IPS-11a (cell line): ENCODE measurements around the gene TRIO.

Experiments used
- H3K4me3 ChIP-seq: one replicate; pipeline ENCODE4 v1.5.1; 2013; ENCODE audit warnings: low read depth, low read length, control low read depth

The TRIO gene

DNA sequence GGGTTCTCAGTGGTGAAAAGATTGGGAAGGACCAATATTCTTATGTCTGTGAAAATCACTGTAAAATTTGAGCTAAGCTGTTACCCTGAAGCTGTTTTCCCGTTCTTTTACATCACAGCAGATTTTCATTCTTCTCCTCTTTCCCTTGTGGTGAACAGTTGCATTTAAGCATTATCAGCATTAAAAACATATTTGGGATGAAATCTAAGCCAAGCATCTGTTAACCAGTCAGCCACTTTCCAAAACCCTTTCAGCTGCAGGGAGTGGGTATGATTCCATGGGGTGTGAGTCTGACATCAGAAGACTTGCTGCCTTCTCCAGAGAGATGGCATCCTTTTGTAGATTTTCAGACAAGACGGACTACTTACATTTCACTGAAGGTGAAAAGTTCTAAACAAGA is 97.2 kb downstream of the TRIO start:
- H3K4me3 ChIP-seq, result no peak overlapping the region

DNA sequence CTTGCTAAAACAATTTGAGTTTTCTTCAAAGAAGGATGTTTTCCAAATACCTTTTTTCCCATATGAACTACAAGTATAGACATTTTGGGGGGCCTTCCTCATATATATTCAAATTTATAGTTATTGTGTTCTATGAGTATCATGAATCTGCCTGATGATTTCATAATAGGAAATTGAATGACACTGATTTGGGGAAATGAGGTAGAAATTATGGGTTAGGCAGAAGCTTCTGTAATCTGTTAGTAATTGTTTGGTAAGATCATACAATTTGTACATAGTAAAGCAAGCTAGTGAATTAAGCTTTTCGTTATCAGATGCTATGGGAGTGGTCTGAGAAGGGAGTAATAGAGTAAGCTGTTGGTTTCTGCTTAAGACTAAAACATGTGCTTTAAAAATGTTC is 98.0 kb downstream of the TRIO start:
- H3K4me3 ChIP-seq, result no peak overlapping the region

DNA sequence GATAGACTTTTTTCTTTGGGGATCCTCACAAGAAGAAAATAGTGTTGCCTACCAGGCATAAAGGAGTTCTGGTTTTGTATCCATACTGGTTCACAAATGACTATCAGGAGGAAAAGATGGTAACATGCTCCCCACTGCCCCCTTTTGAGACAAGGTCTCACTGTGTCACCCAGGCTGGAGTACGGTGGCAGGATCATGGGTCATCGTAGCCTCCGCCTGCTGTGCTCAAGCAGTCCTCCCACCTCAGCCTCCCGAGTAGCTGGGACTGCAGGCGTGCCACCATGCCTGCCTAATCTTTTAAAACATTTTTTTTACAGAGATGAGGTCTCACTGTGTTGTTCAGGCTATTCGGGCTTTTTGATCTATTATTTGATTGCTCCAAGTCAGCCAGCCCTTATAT is 99.3 kb downstream of the TRIO start:
- no peak overlapping the region for H3K4me3 ChIP-seq

DNA sequence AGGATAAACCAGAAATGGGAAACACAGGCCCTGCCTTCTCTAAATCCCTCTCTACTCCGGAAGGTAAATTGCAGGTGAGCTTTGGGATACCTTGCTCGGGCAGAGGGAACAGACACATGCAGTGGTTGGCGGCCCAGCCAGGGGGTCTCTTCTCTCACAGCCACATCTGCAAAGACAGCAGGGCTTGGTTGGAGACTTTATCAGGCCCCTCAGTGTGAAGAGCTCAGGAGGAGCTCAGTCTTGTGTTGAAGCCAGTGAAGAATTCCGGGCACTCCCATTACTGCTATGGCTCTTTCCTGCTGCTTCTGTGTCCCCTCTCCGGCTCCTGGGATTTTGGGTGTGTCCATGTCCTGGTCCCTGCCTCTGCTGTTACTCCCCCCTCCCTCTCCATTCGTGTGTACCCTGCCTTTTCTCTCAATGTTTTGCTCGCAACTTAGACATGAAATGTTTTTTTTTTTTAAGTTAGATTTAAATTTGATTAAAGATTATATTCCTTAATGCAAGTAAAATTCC is 99.8 kb downstream of the TRIO start:
- H3K4me3 ChIP-seq, result no peak overlapping the region

DNA sequence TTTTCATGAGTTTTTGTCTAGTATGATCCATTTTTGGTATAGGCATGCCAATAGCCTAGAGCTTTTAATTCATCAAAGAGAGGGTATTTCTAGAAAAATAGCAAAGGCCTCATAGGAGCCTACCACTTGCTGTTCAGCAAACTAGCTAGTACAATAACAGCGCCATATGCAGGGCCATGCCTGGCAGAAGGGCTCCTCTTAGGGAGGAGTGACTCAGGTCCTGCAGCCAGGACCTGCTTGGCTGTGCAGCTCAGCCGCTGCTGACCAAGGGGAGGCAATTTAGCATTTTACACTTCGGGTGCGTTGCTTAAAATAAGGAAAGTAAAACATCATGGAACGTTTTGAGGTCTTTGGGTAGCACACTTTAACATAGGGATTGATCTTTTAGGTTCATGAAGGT is 100.6 kb downstream of the TRIO start:
- H3K4me3 ChIP-seq, result no peak overlapping the region

DNA sequence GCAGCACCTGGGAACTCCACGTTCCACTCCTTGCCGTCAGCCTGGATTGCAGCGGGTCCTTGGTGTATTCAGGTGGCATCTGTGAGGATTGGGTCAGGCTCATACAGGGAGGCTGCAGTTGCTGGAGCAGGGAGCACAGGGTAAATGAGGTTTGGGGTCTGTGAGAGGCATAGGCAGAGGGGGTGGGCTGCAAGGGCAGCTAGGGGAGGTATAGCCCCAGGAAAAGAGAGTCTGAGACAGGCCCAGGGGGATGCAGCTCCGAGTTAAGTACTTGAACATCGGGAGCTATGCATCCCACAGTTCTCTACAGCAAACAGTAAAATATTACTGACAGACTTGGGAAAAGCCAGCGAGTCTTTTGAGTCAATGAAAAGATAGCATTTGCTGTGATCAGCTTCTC is 101.6 kb downstream of the TRIO start:
- no peak overlapping the region for H3K4me3 ChIP-seq

DNA sequence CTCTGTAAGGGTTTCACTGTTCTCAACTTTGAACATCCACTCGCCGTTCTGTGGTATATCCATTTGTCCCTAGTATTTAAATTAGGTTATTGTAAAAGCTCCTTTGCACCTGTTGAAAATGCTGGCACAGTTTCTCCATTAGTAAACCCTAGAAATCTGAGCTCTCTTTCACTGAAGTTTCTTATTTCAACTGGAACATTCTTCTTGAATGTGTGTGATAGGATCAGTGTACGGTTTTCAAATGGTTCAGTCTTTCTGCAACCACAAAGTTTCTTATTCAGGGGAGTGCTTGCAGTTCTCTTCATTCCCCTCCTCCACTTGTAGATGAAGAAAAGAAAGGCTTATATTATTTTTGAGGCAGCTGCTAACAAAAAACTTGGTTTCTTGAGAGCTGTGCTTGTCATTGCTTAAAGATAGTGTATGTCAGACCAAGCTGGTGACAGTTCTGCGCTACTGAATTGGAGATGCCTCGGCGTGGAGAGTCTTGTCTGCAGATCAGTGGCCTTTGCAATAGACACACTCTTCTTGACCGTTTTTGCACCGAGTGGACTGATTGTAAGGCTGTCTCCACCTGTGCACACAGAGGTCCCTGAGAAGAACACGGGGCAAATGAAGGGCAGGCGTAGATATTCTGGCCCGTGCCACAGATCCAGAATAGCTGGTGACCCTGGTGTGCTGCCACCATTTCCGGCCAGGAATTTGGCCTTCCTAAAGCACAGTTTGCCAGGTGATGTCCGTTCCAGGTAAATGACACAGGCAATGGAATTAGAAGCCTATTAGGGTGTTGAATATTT is 102.2 kb downstream of the TRIO start:
- H3K4me3 ChIP-seq, result no peak overlapping the region

DNA sequence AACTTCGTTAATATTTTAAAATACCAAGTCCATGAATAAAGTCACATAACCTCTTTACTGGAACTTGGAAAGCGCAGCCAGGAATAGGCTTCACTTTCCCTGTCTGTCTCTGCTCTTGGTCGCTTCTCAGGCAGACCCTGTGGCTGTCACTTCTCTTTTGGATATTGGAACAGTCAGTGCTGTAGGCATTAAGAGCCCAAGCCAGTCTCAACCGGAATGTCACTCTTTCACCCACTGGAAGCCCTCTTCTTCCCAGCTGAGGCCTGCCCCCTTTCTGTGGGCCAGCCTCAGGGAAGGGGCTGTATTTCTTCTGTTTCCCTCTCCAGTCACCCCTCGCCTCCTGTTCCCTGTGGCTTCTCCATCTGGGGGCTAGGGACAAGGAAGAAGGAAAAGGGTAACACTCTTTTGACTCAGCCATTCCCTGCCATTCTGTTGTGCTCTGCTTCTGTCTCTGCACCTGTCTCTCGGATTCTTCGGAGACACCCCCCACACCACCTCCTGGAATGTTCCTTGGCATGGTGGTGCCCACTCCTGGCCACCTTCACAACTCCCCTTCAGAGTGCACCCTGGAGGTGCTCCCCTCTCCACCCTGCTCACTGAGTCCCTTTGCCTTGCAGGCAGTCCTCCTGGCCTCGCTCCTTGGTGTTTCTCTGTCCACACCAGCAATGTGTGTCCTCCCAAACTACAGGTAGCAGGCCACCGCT is 103.4 kb downstream of the TRIO start:
- H3K4me3 ChIP-seq, result no peak overlapping the region

DNA sequence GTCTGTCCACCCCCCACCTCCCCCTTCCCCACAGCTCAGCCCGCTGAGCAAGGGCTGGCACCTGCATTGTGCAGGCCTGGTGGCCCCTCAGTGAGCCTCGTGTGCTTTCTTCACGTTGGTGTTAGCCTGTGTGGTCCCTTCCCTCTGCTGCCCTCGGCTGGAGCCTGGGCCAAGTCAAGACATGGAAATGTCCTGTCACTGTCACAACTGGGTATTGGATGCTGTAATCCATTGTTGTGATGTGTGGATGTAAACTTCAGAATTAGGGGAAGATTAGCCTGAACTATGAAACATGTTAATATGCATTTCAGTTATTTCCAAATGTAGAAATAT is 103.9 kb downstream of the TRIO start:
- no peak overlapping the region for H3K4me3 ChIP-seq

DNA sequence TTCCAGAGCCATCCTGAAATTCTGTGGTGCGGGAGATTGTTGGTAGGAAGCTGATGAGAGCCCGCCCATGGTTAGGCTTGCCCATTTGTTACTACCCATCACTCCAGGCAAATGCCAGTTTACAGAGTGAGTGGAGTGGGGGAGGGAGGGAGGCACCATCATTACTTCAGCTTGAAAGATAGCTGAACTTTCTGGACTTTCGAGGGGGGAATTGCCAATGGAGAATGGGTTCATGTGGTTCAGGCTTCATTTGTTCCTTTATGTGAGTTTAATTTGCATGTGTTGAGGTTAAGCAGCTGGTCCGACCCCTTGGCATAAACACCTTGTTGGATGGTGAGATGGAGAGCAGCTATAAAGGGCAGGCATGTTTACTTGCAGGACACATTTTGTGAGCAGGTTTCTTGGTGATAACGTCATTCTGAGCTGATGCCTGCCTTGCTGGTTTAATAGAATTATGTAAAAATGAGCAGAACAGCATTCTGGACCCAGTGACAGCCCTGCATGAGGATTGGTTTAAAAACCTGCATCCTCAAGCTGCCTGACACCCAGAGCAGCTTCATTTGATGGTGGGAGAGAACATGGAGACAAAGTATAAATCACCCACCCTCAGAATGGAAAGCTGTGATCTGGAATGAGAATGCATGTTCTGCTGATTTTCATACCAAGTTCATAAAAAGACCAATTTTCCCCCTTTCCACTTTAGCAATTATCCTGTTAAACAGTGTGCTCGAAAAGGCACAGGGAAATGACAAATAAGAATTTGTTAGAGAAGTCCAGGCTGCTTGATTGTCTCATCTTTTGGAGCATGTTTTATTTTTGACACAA is 106.3 kb downstream of the TRIO start:
- no peak overlapping the region for H3K4me3 ChIP-seq

DNA sequence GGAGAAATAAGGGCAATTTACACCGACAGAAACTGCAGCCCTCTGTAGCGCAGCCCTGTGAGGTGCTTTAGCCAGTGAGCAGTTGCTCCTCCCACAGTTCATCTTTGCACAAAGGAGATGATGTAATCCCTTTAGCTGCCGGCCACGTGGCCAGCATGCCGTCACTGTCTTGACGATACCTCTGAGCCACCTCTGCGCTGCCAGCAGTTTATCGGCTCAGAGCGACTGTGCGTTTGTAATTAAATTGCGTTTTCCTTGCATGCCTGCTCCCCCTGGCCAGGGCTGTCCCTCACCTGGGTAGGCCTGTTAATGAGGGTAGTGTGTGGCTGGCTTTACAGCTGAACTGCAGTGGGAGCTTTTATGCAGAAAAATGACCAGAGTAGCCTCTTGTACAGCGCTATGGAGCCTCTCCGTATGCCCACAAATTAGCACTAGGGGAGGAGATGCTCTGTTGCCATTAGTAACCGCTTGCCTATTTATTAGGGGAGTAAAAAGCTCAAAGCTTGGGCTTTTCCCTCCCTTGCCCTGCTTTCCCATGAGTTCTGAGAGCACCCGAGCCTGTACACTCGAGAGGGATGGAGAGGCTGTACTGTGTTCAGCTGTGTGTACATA is 107.0 kb downstream of the TRIO start:
- H3K4me3 ChIP-seq, result no peak overlapping the region

DNA sequence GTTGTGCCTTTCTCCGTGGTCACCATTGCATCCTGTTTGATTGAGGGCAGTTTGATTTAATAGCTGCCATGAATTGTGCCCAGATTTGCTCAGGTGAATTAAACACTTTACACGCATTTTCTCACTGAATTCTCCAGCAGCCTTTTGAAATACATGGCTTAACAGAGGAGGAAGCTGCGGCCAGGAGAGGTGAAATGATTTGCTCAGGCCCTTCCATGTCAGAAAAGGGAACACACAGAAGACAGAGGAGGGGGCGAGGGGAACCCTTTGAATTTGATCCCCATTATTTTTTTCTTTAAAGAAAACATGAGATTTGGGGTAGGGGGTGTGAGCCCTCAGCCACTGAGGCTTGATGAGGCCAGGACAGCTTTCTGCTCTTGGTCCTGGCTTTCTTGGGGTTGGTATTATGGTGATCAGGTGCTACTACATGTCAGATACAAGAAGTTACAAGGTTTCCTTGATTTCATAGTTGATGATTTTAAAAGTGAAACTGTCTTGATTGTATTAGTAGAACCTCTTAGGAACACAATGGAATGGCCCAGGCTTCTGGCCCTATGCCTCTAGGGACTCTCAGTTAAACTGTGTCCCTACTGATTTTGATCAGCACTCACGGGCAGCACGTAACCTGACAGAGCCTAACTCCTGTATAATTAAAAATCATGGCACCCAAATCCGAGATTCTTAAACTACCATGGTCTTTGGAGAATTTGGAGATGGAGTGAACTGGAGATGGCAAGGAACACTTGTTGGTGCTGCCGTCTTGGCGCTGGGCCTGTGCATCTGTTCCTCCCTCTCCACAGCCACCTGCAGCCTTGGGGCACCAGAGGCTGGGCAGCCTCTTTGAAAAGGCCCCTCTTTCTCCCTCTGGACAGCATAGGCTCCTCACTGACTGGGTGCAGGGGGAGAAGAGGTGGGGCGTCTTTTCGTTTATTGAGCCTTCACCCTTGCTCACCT is 107.9 kb downstream of the TRIO start:
- H3K4me3 ChIP-seq, result no peak overlapping the region

DNA sequence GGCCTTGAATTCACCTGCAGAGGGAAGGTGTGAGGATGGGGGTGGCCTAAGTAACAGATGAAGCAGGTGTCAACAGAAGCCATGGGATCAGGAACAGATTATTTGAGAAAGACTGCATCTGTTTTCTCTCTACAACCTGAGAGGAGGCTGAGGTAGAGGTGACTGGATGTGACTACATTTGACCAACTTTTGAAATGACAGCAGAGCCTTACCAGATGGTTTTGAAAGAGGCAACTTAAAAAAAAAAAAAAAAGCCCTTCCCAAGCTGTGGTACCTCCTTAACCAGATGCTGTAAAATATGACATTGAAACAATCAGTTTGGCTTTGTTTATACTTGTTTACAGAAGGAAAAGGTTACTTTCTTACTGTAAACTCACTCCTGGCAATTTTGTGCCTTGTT is 108.6 kb downstream of the TRIO start:
- H3K4me3 ChIP-seq, result no peak overlapping the region

DNA sequence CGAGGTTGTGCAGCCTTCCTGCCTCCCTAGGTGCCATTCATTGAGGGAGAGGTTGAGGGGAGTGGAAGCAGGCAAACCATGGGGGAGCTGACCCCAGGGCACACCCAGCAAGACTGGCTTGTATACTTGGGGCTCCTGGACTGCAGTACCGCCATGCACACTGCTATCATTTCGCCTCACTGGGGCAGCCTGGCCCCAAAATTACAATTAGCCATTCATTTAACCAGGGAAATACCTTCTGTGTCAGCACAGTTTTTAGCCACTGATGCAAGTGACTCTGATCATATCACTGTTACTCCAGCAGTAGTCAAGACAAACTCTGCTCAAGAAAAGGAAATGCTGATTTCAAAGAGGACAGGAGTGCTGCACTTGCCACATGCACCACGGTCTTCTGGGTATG is 109.7 kb downstream of the TRIO start:
- no peak overlapping the region for H3K4me3 ChIP-seq

DNA sequence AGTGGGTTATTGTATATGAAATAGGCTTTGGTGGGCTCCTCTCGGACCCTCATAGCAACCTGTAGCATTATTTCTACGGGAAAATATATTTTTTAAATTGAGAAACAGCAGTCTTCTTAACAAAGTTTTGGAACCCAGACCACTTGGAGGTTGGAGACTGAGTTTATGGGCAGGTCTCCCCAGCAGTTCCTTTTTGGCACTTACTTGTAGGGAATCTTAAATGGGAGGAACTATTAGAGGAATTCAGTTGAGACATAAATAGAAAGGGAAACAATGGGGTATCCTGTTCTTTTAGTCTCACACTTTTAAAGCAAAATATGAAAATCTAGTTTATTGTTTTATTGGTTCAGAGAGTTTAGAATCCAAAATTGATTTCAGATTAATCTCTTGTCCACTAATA is 111.5 kb downstream of the TRIO start:
- no peak overlapping the region for H3K4me3 ChIP-seq

DNA sequence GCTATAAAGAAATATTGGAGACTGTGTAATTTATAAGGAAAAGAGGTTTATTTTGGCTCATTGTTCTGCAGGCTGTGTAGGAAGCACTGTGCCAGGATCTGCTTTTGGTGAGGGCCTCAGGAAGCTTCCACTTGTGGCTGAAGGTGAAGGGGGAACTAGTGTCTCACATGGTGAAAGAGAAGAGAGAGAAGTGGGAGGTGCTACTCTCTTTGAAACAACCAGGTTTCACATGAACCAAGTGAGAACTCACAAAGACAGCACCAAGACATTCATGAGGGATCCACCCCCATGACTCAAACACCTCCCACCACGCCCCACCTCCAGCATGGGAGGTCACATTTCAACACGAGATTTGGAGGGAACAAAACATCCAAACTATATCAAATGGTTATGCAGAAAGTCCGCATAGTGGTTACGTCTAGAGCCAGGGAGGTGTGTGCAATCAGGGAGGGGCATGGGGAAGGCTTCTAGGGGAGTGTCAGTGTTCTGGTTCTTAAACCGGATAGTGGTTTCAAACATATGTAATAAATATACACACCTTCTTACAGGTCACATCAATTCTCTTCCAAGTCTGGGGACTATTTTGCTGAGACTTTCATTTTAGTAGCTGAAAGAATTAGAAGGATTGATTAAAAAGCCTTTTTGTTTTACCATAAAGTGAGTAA is 113.0 kb downstream of the TRIO start:
- H3K4me3 ChIP-seq, result no peak overlapping the region

DNA sequence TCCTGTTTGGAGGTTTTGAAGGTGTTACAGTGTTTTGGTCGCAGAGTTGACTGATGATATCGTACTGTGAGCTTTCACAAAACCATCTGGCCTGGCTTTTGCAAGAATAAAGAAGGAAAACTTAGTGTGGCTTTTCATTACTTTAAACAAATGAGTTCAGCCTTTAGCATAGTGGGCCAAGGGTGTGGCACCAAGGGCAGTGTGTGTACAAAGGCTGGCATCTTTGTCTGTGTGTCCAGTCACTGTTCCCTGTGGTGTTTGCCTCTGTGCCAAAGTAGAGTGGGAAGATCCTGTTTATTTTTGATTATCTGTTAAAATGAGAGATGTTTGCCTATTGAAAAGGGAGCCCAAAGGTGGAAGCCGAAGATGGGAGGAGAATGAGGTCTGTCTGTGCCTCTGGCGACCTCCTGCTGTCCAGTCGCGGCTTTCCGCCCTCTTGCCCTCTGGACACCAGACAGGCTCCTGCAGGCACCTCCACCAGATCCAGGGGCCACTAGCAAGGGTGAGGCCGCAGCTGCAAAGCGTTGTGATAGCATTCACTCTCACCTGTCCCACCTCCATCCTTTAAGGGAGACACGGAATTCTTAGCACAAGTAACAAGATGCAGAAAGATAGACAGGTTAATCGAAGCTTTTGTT is 113.7 kb downstream of the TRIO start:
- no peak overlapping the region for H3K4me3 ChIP-seq

DNA sequence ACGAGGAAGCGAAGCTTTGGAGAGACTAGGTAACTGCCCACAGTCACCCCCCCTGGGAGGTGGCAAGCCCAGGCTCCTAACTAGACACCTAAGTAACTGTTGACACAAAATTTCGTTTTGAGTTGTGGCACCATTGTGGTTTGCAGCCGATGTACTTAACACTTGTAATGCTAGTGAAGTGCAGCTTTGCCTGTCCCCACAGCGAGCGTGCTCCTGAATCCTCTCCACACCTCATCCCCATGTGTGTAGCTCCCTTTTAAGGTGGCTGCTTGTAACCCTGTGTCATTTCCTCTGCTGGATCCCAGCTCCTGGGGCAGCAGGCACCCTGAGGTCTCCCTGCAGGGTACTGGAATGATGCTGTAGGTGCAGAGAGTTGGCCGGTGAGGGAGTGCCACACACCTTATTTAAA is 114.9 kb downstream of the TRIO start:
- no peak overlapping the region for H3K4me3 ChIP-seq

DNA sequence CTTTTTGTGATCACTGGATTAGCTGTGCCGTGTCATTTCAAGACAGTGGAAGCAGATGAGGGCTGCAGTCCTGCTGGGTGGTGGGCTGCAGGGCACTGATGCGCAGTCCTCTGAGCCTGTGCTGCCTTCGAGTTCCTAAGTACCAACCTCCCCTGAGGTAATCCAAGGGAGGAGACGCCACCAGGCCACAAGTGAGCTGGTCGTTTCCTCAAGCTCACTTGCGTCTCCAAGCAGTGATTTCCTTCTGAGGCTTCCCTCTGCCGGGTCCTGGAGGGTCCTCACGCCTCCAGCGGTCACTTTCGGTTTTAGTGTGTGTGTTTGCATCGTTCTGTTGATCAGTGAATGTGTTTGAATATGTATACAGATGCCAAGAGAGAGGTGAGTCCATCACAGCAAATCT is 115.7 kb downstream of the TRIO start:
- H3K4me3 ChIP-seq, result no peak overlapping the region
